ENCODE results near the gene CDON. TPM values are rescaled to one million over a fixed set of nuclear protein-coding genes. Genes with fewer than 3 reads are reported as not detected.

The CDON gene
- total RNA-seq, 1 donor from 2014 or later, result 71.3 TPM

DNA sequence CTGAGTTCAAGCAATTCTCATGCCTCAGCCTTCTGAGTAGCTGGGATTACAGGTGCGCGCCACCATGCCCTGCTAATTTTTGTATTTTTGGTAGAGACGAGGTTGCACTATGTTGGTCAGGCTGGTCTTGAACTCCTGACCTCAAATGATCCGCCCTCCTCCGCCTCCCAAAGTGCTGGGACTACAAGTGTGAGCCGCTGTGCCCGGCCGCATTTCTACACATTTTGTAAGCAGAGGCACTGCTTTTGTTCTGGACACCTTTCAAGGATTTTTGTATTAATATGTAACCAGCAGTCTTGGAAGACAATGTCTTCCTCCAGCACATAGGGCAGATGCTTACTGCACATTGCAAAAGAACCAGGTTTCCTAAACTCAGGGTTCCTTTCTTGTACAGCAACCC lies 128.2 kb downstream of the CDON start:
- H3K27ac ChIP-seq, result no peak overlapping the region
- no peaks in the 10 kb centered on the region for H3K36me3 Mint-ChIP-seq
- H2AFZ ChIP-seq (replicated peaks), result no peak overlapping the region
- no peaks in the 10 kb centered on the region for H3K9me3 ChIP-seq (ENCODE audit: low read depth)
- no peak overlapping the region for H3K27ac Mint-ChIP-seq
- TF ChIP-seq CTCF (IDR thresholded peaks at IDR 0.05) (no peak), EZH2 (IDR thresholded peaks at IDR 0.05) (no peak), EZH2phosphoT487 (IDR thresholded peaks at IDR 0.05) (no peak)
- peaks cover 30% of the 10 kb centered on the region for H3K4me1 Mint-ChIP-seq
- H3K36me3 ChIP-seq, result no peaks in the 10 kb centered on the region
- DNase-seq (ENCODE audit: low spot score), result no peak
- peaks cover 4% of the 10 kb centered on the region for H3K27me3 Mint-ChIP-seq (ENCODE audit: insufficient read depth, low read depth)
- H3K4me3 ChIP-seq, result no peak overlapping the region
- H3K27me3 ChIP-seq, result peaks cover 6% of the 10 kb centered on the region
- H3K4me3 Mint-ChIP-seq, result no peak overlapping the region
- no peaks in the 10 kb centered on the region for H3F3A ChIP-seq (ENCODE audit: low read depth)
- H3K4me2 ChIP-seq, result no peak overlapping the region
- H3K79me2 ChIP-seq (ENCODE audit: low read depth), result no peaks in the 10 kb centered on the region
- H3K9me3 Mint-ChIP-seq, result no peaks in the 10 kb centered on the region
- H3K4me1 ChIP-seq, result no peaks in the 10 kb centered on the region
- no peaks in the 10 kb centered on the region for H4K20me1 ChIP-seq (ENCODE audit: low read depth)
- no peak overlapping the region for H3K9ac ChIP-seq

DNA sequence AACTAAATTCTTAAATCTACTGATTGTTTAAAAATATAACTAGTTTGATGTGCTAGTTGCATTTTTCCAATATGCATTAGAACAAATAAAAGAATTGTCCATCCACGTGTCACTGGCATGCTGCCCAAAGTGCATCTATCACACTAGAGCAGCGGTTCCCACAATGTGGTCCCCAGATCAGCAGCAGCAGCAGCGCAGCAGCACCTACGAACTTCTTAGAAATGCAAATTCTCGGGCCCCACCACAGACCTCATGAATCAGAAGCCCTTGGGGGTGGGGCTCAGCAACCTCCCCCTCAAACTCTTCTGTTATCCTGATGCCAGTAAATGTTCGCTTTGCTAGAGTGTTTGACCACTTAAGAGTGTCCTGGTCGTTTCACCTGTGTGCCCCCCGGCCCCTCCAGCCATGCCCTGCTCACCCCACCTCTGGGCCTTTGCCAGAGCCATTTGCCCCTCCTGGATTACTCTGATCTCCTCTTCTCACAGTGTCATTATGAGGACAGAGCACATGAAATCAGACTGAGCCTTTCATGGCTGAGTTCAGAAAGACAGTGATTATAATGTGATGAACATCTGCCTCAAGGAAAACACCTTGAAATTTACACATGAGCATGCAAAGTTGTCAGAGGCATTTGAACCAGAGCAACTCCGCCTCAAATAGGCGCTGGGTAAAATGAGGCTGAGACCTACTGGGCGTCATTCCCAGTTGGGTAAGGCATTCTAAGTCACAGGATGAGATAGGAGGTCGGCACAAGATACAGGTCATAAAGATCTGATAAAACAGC lies 129.4 kb downstream of the CDON start:
- no peak for TF ChIP-seq EZH2phosphoT487 (IDR thresholded peaks at IDR 0.05)
- TF ChIP-seq EZH2 (IDR thresholded peaks at IDR 0.05), result no peak
- TF ChIP-seq CTCF (IDR thresholded peaks at IDR 0.05), result no peak
- H3K4me3 Mint-ChIP-seq, result no peak overlapping the region
- H3K27me3 Mint-ChIP-seq (ENCODE audit: insufficient read depth, low read depth), result peaks cover 4% of the 10 kb centered on the region
- H3K4me1 Mint-ChIP-seq, result peaks cover 18% of the 10 kb centered on the region
- Histone ChIP-seq H3K79me2 (ENCODE audit: low read depth) (no peaks in the 10 kb centered on the region), H3K27ac (no peak overlapping the region), H3K9me3 (ENCODE audit: low read depth) (no peaks in the 10 kb centered on the region), H3K36me3 (no peaks in the 10 kb centered on the region), H4K20me1 (ENCODE audit: low read depth) (no peaks in the 10 kb centered on the region), H3K4me2 (no peak overlapping the region), H3K9ac (no peak overlapping the region), H3F3A (ENCODE audit: low read depth) (no peaks in the 10 kb centered on the region), H3K4me1 (no peaks in the 10 kb centered on the region), H3K4me3 (no peak overlapping the region), H2AFZ (replicated peaks) (no peak overlapping the region), H3K27me3 (peaks cover 6% of the 10 kb centered on the region)
- H3K9me3 Mint-ChIP-seq, result no peaks in the 10 kb centered on the region
- no peak for DNase-seq (ENCODE audit: low spot score)
- H3K36me3 Mint-ChIP-seq, result no peaks in the 10 kb centered on the region
- no peak overlapping the region for H3K27ac Mint-ChIP-seq

- peaks cover 13% of the 10 kb centered on the region for H3K4me1 Mint-ChIP-seq
- Histone ChIP-seq H3K9me3 (ENCODE audit: low read depth) (no peaks in the 10 kb centered on the region), H3K4me1 (no peaks in the 10 kb centered on the region), H3K27ac (no peak overlapping the region), H3K9ac (no peak overlapping the region), H2AFZ (replicated peaks) (no peak overlapping the region), H3K4me2 (no peak overlapping the region), H3K36me3 (no peaks in the 10 kb centered on the region), H3K27me3 (peaks cover 6% of the 10 kb centered on the region), H3K4me3 (no peak overlapping the region), H3K79me2 (ENCODE audit: low read depth) (no peaks in the 10 kb centered on the region), H3F3A (ENCODE audit: low read depth) (no peaks in the 10 kb centered on the region), H4K20me1 (ENCODE audit: low read depth) (no peaks in the 10 kb centered on the region)
- no peaks in the 10 kb centered on the region for H3K36me3 Mint-ChIP-seq
- no peak overlapping the region for H3K27ac Mint-ChIP-seq
- TF ChIP-seq CTCF (IDR thresholded peaks at IDR 0.05), result no peak
- TF ChIP-seq EZH2 (IDR thresholded peaks at IDR 0.05), result no peak
- TF ChIP-seq EZH2phosphoT487 (IDR thresholded peaks at IDR 0.05), result no peak
- peaks cover 4% of the 10 kb centered on the region for H3K27me3 Mint-ChIP-seq (ENCODE audit: insufficient read depth, low read depth)
- H3K9me3 Mint-ChIP-seq, result no peaks in the 10 kb centered on the region
- no peak for DNase-seq (ENCODE audit: low spot score)
- H3K4me3 Mint-ChIP-seq, result no peak overlapping the region
Measured at GRCh38 chr11:125932301-125932700, 130.4 kb downstream of the CDON start.
